KOPT-K1 (cell line): ENCODE results near the gene PTN.
"Not testable (repeated sequence)": the region's sequence is repeated elsewhere in the genome, so short reads cannot be mapped to it uniquely, and the experiment has no call there.

Source experiments
- H3K27ac ChIP-seq: fragments of 200-600 bp; sonication (generic); 2 replicates; pipeline ENCODE4 v1.5.1; 2016; ENCODE audit warnings: antibody characterized with exemption, mild to moderate bottlenecking, low read depth, low read length; ENCODE audit not compliant: poor library complexity, severe bottlenecking
- H3K36me3 ChIP-seq: fragments of 200-600 bp; sonication (generic); 2 replicates; pipeline ENCODE4 v1.5.1; 2017; ENCODE audit warnings: antibody characterized with exemption, mild to moderate bottlenecking, low read length, moderate library complexity; ENCODE audit not compliant: insufficient read depth
- H3K9me3 ChIP-seq: fragments of 200-600 bp; sonication (generic); 2 replicates; pipeline ENCODE4 v1.5.1; 2017; ENCODE audit warnings: antibody characterized with exemption, low read length, mild to moderate bottlenecking; ENCODE audit not compliant: insufficient read depth, poor library complexity, severe bottlenecking

The PTN gene

GRCh38 chr7:137302081-137302480, 41.5 kb downstream of the PTN start:
- H3K27ac ChIP-seq: no peak overlapping the region
- no peaks in the 10 kb centered on the region for H3K9me3 ChIP-seq
- H3K36me3 ChIP-seq: no peaks in the 10 kb centered on the region

GRCh38 chr7:137298464-137298794, 45.1 kb downstream of the PTN start:
- Histone ChIP-seq H3K36me3 (no peaks in the 10 kb centered on the region), H3K9me3 (no peaks in the 10 kb centered on the region), H3K27ac (no peak overlapping the region)

- H3K27ac ChIP-seq: no peak overlapping the region
- no peaks in the 10 kb centered on the region for H3K36me3 ChIP-seq
- H3K9me3 ChIP-seq: no peaks in the 10 kb centered on the region
These were observed 45.7 kb downstream of the PTN start for GRCh38 chr7:137297551-137298463.

GRCh38 chr7:137296576-137296975, 47.0 kb downstream of the PTN start:
- no peak overlapping the region for H3K27ac ChIP-seq

GRCh38 chr7:137295739-137296324, 47.7 kb downstream of the PTN start:
- H3K27ac ChIP-seq: no peak overlapping the region
- no peaks in the 10 kb centered on the region for H3K36me3 ChIP-seq
- no peaks in the 10 kb centered on the region for H3K9me3 ChIP-seq

More at GRCh38 chr7:137296576-137296975, 47.0 kb downstream of the PTN start:
- H3K9me3 ChIP-seq: no peaks in the 10 kb centered on the region
- no peaks in the 10 kb centered on the region for H3K36me3 ChIP-seq

GRCh38 chr7:137289101-137289500, 54.4 kb downstream of the PTN start:
- Histone ChIP-seq H3K9me3 (peaks cover 6% of the 10 kb centered on the region), H3K36me3 (no peaks in the 10 kb centered on the region), H3K27ac (no peak overlapping the region)

- Histone ChIP-seq H3K36me3 (no peaks in the 10 kb centered on the region), H3K9me3 (peaks cover 6% of the 10 kb centered on the region), H3K27ac (no peak overlapping the region)
These were observed 55.8 kb downstream of the PTN start for GRCh38 chr7:137287651-137288258.

GRCh38 chr7:137283153-137283552, 60.4 kb downstream of the PTN start:
- Histone ChIP-seq H3K9me3 (no peaks in the 10 kb centered on the region), H3K27ac (no peak overlapping the region), H3K36me3 (no peaks in the 10 kb centered on the region)

- H3K27ac ChIP-seq: no peak overlapping the region
- H3K36me3 ChIP-seq: no peaks in the 10 kb centered on the region
- H3K9me3 ChIP-seq: no peaks in the 10 kb centered on the region
These were observed 61.5 kb downstream of the PTN start for GRCh38 chr7:137282043-137282442.

- Histone ChIP-seq H3K9me3 (no peaks in the 10 kb centered on the region), H3K36me3 (no peaks in the 10 kb centered on the region), H3K27ac (no peak overlapping the region)
These were observed 67.3 kb downstream of the PTN start for GRCh38 chr7:137276189-137276588.

- Histone ChIP-seq H3K27ac (no peak overlapping the region), H3K9me3 (no peaks in the 10 kb centered on the region), H3K36me3 (no peaks in the 10 kb centered on the region)
These were observed 71.3 kb downstream of the PTN start for GRCh38 chr7:137272249-137272648.

GRCh38 chr7:137269240-137269639, 74.3 kb downstream of the PTN start:
- Histone ChIP-seq H3K9me3 (no peaks in the 10 kb centered on the region), H3K36me3 (no peaks in the 10 kb centered on the region), H3K27ac (no peak overlapping the region)

GRCh38 chr7:137268001-137268865, 75.3 kb downstream of the PTN start:
- not testable (repeated sequence) for H3K9me3 ChIP-seq, H3K36me3 ChIP-seq, H3K27ac ChIP-seq

GRCh38 chr7:137266764-137267163, 76.8 kb downstream of the PTN start:
- Histone ChIP-seq H3K9me3 (no peaks in the 10 kb centered on the region), H3K27ac (no peak overlapping the region), H3K36me3 (no peaks in the 10 kb centered on the region)

- not testable (repeated sequence) for H3K9me3 ChIP-seq, H3K36me3 ChIP-seq, H3K27ac ChIP-seq
These were observed 78.1 kb downstream of the PTN start for GRCh38 chr7:137265480-137265879.
